GM18873 (cell line): ENCODE data around the gene CTDNEP1.

Experiments
- ATAC-seq: cut with Tn5 transposase; IDR thresholded peaks from one replicate; pipeline ENCODE4 v1.9.1; 2021; ENCODE audit warnings: mild to moderate bottlenecking, moderate library complexity, moderate number of reproducible peaks; ENCODE audit not compliant: unreplicated experiment, low FRiP score

Gene CTDNEP1

DNA sequence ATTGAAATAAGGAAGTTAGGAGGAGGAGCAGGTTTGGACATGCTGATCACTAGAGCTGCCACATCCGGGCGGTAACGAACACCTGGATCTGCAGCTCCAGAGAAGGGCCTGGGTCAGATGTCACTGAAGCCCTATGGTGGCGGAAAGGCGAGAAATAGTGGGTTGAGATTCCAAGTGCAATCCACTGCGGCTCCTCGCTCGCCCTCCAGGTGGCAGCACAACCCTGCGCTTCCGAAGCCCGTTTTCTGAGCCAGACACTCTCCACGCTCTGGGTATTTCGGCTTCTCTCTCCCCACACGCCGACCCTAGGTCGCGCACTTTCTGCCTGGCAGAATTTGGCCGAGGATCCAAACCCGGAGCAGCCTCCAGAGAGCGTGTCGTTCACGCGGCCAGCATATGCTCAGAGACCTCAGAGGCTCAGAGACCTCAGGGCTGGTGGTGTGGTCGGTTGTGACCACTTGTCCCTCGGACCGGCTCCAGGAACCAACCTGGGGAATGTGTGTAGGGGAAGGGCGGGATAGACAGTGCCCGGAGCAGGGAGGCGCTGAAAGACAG lies 29.1 kb upstream of the CTDNEP1 start:
- peak; percentile 50 for ATAC-seq

- ATAC-seq = no peak
Measured at GRCh38 chr17:7279448-7279847, 27.9 kb upstream of the CTDNEP1 start.

DNA sequence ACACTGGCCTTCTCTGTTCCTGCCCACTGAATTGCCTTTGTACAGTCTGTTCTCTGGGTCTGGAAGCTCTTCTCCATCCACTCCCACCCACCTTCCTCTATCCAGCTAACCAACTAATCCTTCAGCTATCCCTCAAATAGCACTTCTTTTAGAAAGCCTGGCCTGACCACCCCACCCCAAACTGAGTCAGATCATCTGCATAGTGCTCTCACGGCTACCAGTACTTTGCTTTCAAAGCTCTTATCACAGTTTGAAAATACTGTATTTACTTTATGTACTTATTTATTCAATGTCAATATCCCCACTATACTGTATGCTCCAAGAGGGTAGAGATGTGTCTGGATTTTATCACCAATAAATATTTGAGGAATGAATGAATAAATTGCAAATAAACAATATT lies 15.2 kb upstream of the CTDNEP1 start:
- ATAC-seq = no peak

- no peak for ATAC-seq
Measured at GRCh38 chr17:7263801-7264078, 12.2 kb upstream of the CTDNEP1 start.

DNA sequence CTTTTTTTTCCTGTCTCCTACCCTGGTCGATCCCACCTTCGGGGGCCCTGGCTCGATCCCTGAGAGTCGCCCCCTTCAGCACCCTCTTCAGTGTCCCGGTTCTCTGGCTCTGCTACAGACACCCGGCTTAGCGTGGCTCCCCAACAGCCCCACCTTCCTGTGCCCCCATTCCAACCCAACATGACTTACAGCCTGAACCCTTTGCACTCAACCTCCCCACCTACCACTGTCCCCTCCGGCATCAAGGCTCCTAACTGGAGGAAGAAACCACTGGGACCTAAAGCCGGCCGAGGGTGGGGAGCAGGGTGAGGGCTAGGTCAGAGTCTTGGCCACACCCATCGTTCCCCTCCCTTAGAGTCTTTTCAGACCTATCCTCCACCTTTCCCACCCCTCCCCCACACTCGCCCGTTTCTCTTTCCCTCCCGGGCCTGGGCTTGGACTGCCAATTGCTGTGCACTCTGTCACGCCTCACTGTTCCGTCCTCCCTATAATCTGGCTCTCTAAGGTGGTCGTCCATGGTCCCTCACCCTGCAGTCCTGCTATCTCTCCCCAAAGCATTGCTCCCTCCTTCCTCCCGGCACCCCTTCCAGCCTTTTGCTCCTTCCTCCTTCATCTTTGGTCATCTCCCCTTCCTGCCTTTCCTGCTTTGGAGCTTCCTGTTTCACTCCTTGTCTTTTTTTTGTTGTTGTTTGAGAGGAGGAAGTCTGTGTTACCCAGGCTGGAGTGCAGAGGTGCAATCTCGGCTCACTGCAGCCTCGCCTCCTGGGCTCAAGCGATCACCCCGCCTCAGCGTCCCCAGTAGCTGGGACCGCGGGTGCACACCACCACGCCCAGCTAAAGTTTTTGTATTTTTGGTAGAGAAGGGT lies 11.6 kb upstream of the CTDNEP1 start:
- no peak for ATAC-seq

DNA sequence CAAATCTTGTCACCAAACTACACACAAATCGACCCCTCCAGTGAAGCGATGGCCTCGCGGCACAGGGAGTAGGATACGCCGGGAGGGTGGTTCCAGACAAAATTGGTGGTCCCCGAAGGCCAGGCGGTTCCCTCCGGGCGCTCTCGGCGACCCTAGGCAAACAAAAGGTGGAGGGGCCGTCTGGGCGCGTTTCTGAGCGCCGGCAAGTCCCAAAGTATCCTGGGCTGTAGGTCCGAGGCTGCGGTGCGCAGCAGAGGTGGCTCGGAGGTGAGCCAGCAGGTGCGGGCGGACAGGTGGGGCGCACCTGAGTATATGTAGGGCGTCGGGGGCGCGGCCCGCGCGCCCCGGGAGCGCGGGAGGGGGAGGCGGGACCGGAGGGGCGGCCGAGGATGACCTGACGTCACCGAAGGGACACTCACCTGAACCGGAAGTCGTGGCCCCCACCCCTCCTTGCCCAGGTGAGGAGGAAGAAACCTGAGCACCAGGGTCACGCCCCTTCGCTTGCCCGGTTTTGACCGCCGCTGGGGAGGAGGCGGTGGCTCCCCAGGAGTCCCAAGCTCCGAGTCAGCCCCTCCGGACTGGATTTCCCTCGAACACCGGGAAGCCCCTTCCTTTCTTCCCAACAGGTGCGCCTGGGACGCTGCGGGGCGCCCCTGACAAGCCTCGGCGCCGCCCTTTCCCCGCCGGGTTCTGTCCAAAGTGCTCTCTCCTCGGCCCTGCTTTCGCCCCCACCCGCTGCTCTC lies 10.8 kb upstream of the CTDNEP1 start, which contains the start of gene CLDN7:
Gene CLDN7, minus strand, starts transcription at position 287 of the 743 bp plus-strand sequence. CDS start 435 bp downstream, outside the sequence.
- no peak for ATAC-seq

DNA sequence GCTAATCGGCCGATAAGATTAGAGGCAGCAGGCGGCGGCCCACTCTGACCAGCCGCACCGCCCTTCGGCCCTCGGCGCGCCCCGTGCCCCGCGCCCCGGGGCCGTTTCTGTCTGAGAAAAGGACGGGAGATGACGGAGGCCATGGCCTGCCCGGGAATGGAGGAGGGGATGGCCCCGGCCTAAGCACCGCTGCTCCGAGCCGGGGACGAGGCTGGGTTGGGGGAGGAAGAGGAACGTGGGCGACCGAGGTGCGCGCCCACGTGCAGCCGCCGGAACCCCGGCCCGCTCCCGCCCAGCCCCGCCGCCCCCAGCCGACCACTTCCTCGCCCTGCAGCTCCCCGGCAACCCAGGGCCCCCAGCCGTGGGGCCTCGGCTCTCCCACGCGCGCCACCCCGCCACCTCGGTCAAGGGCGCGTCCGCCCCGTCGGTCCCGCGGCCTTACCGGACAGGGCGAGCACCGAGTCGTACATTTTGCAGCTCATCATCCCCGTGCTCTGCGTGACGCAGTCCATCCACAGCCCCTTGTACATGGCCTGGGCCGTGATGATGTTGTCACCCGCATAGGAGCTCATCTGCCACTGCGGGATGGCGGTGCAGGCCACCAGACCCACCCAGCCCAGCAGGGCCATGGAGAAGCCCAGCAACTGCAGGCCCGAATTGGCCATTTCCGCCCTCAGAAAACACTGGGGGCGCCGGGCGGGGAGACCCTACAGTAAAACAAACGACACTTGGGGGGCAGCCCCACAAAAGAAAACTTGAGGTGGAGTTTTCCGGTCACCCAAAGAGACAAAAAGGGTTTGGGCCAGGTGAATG lies 10.1 kb upstream of the CTDNEP1 start:
- no peak for ATAC-seq

DNA sequence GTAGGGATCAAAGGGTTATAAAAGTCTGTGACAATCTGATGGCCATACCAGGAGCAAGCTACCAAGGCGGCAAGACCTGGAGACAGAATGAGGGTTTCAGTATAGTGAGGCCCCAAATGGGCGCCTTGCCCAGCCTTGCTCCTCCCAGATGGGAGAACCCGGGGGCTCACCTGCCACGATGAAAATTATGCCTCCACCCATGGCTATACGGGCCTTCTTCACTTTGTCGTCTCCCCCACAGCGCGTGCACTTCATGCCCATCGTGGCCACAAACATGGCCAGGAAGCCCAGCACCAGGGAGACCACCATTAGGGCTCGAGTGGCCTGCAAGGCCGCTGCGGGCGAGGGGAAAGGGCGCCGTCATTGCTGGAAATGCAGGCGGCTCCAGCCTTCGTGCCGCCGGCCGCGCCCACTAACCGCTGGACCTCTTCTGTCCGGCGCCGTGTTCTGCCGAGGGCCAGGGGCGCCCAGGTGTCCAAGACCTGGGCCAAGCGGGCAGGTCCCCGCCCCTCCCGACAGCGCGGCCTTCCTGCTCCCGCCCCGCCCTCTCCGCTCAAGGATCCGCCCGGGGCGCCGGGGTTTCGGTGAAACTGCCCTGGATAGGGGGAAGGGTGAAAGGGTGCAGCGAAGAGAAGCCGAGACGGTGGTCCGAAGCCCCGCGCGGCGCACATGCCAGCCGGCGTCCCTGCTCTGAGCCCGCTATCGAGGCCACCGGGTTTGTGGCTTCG lies 9.3 kb upstream of the CTDNEP1 start:
- no peak for ATAC-seq

DNA sequence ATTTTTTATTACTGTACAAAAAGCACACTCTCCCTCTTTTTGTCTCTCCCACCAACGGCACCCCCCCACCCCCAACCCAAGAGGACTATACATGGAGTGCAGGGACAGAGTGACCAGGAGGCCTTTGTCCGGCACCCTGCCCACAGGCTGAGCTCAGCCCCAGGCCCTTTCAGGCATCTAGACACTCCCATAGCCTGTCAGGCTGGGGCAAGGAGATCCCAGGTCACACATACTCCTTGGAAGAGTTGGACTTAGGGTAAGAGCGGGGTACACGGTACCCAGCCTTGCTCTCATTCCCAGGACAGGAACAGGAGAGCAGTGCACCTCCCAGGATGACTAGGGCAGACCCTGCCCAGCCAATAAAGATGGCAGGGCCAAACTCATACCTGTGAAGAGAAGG lies 8.6 kb upstream of the CTDNEP1 start:
- ATAC-seq = no peak

- ATAC-seq = no peak
Measured at GRCh38 chr17:7259555-7259889, 8.0 kb upstream of the CTDNEP1 start.

GRCh38 chr17:7258731-7259554 lies 7.4 kb upstream of the CTDNEP1 start:
- no peak for ATAC-seq

DNA sequence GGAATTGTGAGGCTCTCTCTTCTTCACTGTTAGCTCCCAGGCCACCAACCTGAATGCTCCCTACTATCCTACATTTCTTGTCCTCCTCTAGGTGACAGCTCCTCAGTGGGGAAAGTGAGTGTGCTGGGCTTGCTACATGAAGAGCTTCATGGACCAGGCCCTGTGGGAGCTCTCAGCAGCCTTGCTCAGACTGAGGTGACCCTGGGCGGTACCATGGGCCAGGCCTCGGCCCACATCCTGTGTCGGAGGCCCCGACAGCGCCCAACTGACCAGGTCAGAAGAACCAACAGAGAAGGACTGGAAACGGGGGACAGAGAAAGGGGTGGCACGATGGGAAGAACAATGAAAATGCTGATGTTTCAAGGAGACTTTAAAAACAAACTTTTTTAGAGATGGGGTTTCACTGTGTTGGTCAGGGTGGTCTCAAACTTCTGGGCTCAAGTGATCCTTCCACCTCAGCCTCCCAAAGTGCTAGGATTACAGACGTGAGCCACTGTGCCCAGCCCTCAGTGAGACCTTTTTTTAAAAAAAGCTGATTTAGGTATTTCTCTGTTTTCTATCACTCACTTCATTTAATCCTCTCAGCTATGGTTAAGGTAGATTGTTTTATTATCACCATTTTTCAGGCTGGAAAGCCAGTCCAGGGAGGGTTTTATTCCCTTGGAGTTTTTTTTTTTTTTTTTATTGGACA lies 5.4 kb upstream of the CTDNEP1 start:
- no peak for ATAC-seq

- no peak for ATAC-seq
Measured at GRCh38 chr17:7254511-7254910, 3.0 kb upstream of the CTDNEP1 start.

DNA sequence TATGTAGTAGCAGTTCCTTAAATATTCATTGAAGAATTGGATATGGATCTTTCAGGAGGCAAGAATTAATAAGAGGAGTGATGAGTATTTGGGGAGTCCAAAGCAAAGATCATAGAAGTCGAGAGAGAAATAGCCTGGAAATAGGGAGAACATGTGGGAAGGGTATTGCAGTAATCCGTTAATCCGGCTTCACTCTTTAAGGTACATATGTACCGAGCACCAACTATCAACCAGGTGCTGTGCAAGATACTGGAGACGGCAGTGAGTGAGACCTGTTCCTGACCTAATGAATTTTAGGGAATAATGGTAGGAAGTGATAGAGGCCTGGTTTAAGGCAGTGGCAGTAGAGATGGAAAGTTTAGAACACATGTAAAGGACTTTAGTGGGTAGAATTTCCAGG lies 1.5 kb upstream of the CTDNEP1 start:
- no peak for ATAC-seq

- peak; percentile 36 for ATAC-seq
Measured at GRCh38 chr17:7252176-7253043, 876 bp upstream of the CTDNEP1 start, which contains the start of gene ELP5. Gene ELP5 (plus strand): TSS chr17:7252215. CDS start chr17:7252551, 336 bp downstream.

DNA sequence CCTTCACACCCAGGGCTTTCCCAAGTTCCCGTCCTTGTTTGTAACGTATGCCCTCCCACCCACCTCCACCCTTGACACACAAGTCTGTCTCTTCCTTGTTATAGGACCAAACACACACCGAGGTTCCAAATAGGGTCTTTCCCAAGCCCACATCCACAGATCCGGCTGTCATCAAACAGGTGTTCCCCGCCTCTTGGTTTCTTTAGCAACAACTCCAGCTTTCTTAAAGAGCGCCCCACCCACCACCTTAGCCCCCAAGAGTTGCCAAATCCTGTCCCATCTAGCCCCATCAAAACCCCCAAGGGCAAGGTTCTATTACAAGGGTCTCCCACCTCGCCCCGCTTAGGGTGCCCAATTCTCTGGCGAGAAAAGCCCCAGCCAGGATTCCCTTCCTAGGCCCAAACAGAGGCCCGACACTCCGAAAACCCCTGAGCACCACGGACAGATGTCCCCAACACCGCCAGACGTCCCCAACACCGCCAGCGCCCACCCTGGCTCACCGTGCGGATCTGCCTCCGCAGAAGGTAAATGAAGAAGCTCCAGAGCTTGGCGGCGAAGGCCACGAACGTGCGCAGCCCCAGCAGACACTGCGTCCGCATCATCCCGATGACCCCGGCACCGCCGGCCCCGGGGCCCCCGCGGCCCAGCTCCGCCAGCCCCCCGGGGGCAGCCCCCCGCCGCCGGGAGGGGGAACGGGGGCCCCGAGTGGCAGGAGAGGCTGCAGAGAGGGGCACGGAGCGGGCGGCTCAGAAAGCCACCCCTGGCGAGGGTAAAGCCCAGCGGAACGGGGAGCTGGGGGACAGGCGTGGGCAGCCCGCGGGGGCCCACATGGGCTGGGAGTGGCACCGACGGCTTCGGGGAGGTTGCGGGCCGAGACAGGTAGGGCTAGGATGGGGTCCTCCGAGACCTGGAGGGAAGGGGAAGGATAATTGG lies 573 bp downstream of the CTDNEP1 start:
- no peak for ATAC-seq

DNA sequence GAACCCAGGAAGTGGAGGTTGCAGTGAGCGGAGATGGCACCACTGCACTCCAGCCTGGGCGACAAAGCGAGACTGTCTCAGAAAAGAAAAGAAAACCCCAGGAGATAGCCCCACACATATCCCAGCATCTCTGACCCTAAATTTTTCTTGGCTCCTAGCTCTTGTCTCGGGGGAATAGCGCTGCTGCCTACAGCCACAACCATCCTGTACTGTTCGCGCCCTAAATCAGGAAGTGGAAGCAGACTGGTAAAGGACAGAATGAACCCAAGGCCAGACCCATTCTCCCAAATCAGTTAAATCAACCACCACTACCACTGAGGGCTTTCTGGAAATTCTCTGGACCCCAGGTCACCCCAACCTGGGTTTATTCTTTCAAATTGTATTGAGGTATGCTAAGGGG lies 1.7 kb downstream of the CTDNEP1 start:
- ATAC-seq = no peak
